ENCODE results near the gene PNPLA3. TPM values are rescaled to one million over a fixed set of nuclear protein-coding genes. Genes with fewer than 3 reads are reported as not detected.

PNPLA3 gene
- total and polyA plus RNA-seq, 4 experiments from 2014 or later = not detected

DNA sequence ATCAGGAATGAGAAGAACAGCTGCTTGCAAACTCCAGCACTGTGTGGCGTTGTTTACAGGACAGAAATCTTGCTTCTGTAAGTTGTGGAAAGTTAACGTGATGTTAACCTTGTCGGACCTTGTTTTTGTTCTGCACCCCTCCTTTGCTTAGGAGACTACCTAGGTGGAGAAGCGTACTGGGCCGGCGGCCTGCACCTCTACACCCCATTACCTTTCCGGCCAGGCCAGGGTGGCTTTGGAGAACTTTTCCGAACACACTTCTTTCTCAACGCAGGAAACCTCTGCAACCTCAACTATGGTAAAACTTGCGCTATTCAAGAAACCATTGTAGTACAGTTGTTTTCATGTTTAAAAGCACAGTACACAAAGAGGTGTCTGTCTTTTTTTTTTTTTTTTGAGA is 65.4 kb downstream of the PNPLA3 start:
- intact Hi-C loops (cut with micrococcal nuclease) = no loop called here
- no peak for DNase-seq
- H3K27ac Mint-ChIP-seq = peak overlapping the region in 1 of 7 donors; percentile 59
- H3K36me3 ChIP-seq (ENCODE audit: insufficient read depth, low read length) = peaks cover 38% of the 10 kb centered on the region
- H3K4me3 Mint-ChIP-seq = no peak overlapping the region
- POLR2A ChIA-PET (ENCODE audit: partially characterized antibody) = no interaction called here
- CTCF ChIA-PET (ENCODE audit: partially characterized antibody) = interaction anchor here (2.8 kb wide), 1 partner anchor 97 kb away, joined by 10 read pairs; no protein-coding TSS in a partner anchor
- H3K4me1 ChIP-seq (ENCODE audit: insufficient read depth, low read length) = no peaks in the 10 kb centered on the region
- H3K4me3 ChIP-seq (ENCODE audit: low read length in 2 of 2) = no peak overlapping the region
- H3K4me1 Mint-ChIP-seq = peaks cover 4 to 9% (median 6%) of the 10 kb centered on the region in 4 donors
- H3K9me3 ChIP-seq (ENCODE audit: control insufficient read depth in 1 of 2, low read length in 2 of 2) = no peaks in the 10 kb centered on the region
- no peaks in the 10 kb centered on the region for H3K27me3 ChIP-seq (ENCODE audit: insufficient read depth, low read length)
- no peak overlapping the region for H3K27ac ChIP-seq (ENCODE audit: low read depth, low read length)
- peaks cover 49 to 84% of the 10 kb centered on the region in 2 donors for H3K36me3 Mint-ChIP-seq
- no peaks in the 10 kb centered on the region for H3K27me3 Mint-ChIP-seq
- H3K9me3 Mint-ChIP-seq = peaks cover 0 to 3% (median 0%) of the 10 kb centered on the region in 8 donors

DNA sequence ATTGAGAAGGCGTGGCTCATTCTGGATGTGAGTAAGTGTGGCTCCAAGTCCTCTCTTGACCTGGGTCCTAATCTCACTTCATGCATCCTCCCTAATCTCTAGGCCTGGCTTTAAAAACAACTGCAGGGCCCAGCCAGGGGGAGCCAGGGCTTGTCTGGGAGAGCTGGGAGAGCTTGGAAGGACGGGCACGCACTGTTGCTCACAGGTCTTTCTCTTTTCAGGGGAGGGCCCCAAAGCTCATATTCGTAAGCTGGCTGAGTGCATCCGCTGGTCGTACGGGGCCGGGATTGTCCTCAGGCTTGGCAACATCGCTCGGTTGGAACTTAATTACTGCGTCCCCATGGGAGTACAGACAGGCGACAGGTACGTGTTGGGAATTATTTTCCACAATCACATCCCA is 66.4 kb downstream of the PNPLA3 start:
- H3K36me3 ChIP-seq (ENCODE audit: insufficient read depth, low read length) = peaks cover 36% of the 10 kb centered on the region
- DNase-seq = no peak
- Mint-ChIP-seq H3K4me3 (no peak overlapping the region), H3K9me3 (peaks cover 0 to 3% (median 0%) of the 10 kb centered on the region in 8 donors), H3K27ac (no peak overlapping the region), H3K27me3 (no peaks in the 10 kb centered on the region), H3K4me1 (peaks cover 6 to 16% (median 10%) of the 10 kb centered on the region in 4 donors), H3K36me3 (peaks cover 49 to 88% of the 10 kb centered on the region in 2 donors)
- intact Hi-C loops (cut with micrococcal nuclease) = no loop called here
- CTCF ChIA-PET (ENCODE audit: partially characterized antibody) = interaction anchor here (0.6 to 2.8 kb wide), 4 partner anchors 48 to 637 kb away, joined by 3 to 10 read pairs (median 6); no protein-coding TSS in a partner anchor
- H3K4me3 ChIP-seq (ENCODE audit: low read length in 2 of 2) = no peak overlapping the region
- H3K9me3 ChIP-seq (ENCODE audit: control insufficient read depth in 1 of 2, low read length in 2 of 2) = no peaks in the 10 kb centered on the region
- H3K27me3 ChIP-seq (ENCODE audit: insufficient read depth, low read length) = no peaks in the 10 kb centered on the region
- POLR2A ChIA-PET (ENCODE audit: partially characterized antibody) = no interaction called here
- H3K27ac ChIP-seq (ENCODE audit: low read depth, low read length) = no peak overlapping the region
- no peaks in the 10 kb centered on the region for H3K4me1 ChIP-seq (ENCODE audit: insufficient read depth, low read length)

DNA sequence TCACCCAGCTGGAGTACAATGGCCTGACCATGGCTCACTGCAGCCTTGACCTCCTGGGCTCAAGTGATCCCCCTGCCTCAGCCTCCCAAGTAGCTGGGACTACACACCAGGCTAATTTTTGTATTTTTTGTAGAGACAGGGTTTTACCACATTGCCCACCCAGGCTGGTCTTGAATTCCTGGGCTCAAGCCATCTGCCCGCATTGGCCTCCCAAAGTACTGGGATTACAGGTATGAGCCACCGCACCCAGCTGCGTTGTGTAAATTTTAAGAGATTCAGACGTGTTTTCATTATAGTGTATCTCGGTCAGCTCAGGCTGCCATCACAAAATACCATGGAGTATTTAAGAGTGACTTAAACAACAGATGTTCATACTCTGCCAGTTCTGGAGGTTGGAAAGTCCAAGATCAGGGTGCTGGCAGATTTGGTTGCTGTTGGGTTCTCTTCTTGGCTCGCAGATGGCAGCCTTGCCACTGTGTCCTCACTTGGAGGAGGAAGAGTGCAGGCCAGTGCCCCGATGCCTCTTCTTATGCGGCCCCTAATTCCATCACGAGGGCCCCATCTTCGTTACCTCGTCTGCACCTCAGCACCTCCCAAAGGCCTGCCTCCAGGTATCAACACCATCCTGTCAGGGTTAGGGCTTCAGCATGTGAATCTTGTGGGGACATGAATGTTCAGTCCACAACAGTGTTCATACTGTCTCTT is 67.9 kb downstream of the PNPLA3 start:
- H3K27ac Mint-ChIP-seq = peak overlapping the region in 1 of 7 donors; percentile 60
- H3K4me1 ChIP-seq (ENCODE audit: insufficient read depth, low read length) = peaks cover 7% of the 10 kb centered on the region
- CTCF ChIA-PET (ENCODE audit: partially characterized antibody) = interaction anchor here (0.7 to 6.7 kb wide), 5 partner anchors 94 to 634 kb away, joined by 3 to 157 read pairs (median 47); no protein-coding TSS in a partner anchor

DNA sequence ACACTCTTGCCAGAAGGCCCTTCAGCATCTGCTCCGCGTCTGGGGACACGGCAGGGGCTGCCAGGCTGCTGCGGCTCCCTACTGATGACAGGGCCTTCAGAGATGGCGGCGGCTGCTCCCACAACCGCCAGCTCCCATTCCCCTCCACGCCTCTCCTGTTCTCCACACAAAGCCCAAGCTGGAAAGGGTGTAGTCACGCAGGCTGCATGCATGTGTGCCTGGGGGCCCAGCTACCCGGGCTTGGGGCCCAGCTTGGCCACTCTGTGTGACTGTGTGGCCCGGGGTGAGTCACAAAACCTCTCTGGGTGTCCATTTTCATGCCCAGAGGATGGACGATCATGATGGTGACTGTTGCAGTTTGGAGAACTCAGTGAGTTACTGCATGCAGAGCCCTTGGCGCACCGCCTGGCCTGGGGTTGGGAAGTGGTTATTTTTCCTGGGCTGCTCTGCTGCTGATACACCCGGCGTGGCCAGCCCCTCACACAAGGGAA is 68.8 kb downstream of the PNPLA3 start:
- Histone ChIP-seq H3K36me3 (ENCODE audit: insufficient read depth, low read length) (peaks cover 25% of the 10 kb centered on the region), H3K27me3 (ENCODE audit: insufficient read depth, low read length) (no peaks in the 10 kb centered on the region), H3K4me3 (ENCODE audit: low read length in 2 of 2) (no peak overlapping the region), H3K27ac (ENCODE audit: low read depth, low read length) (no peak overlapping the region), H3K9me3 (ENCODE audit: control insufficient read depth in 1 of 2, low read length in 2 of 2) (no peaks in the 10 kb centered on the region), H3K4me1 (ENCODE audit: insufficient read depth, low read length) (peaks cover 11% of the 10 kb centered on the region)
- Mint-ChIP-seq H3K27ac (no peak overlapping the region), H3K36me3 (peaks cover 45 to 81% of the 10 kb centered on the region in 2 donors), H3K27me3 (no peaks in the 10 kb centered on the region), H3K4me3 (no peak overlapping the region), H3K9me3 (peaks cover 0 to 3% (median 0%) of the 10 kb centered on the region in 8 donors), H3K4me1 (peaks cover 11 to 35% (median 25%) of the 10 kb centered on the region in 4 donors)
- CTCF ChIA-PET (ENCODE audit: partially characterized antibody) = interaction anchor here (1.1 to 6.7 kb wide), 21 partner anchors 7 to 672 kb away, joined by 3 to 157 read pairs (median 8); partner anchors contain the start of genes PARVG and SAMM50
- intact Hi-C loops (cut with micrococcal nuclease) = loop anchor here (2.0 kb wide), 1 partner anchor 188 kb away; the partner anchor contains the start of gene PARVG
- POLR2A ChIA-PET (ENCODE audit: partially characterized antibody) = interaction anchor here (1.8 to 2.0 kb wide), 3 partner anchors 89 to 634 kb away, joined by 8 to 13 read pairs (median 10); no protein-coding TSS in a partner anchor
- DNase-seq = no peak

More for the DNA sequence above, 67.9 kb downstream of the PNPLA3 start:
- no peak overlapping the region for H3K4me3 Mint-ChIP-seq
- peaks cover 29% of the 10 kb centered on the region for H3K36me3 ChIP-seq (ENCODE audit: insufficient read depth, low read length)
- H3K4me1 Mint-ChIP-seq = peaks cover 11 to 27% (median 20%) of the 10 kb centered on the region in 4 donors
- H3K27ac ChIP-seq (ENCODE audit: low read depth, low read length) = no peak overlapping the region
- H3K36me3 Mint-ChIP-seq = peaks cover 45 to 85% of the 10 kb centered on the region in 2 donors
- DNase-seq = no peak
- POLR2A ChIA-PET (ENCODE audit: partially characterized antibody) = interaction anchor here (0.9 kb wide), 1 partner anchor 36 kb away, joined by 3 read pairs; the partner anchor contains the start of gene SAMM50
- H3K9me3 Mint-ChIP-seq = peaks cover 0 to 3% (median 0%) of the 10 kb centered on the region in 8 donors
- no peaks in the 10 kb centered on the region for H3K9me3 ChIP-seq (ENCODE audit: control insufficient read depth in 1 of 2, low read length in 2 of 2)
- intact Hi-C loops (cut with micrococcal nuclease) = loop anchor here (2.0 kb wide), 1 partner anchor 189 kb away; the partner anchor contains the start of gene PARVG
- no peaks in the 10 kb centered on the region for H3K27me3 ChIP-seq (ENCODE audit: insufficient read depth, low read length)
- no peak overlapping the region for H3K4me3 ChIP-seq (ENCODE audit: low read length in 2 of 2)
- H3K27me3 Mint-ChIP-seq = no peaks in the 10 kb centered on the region

DNA sequence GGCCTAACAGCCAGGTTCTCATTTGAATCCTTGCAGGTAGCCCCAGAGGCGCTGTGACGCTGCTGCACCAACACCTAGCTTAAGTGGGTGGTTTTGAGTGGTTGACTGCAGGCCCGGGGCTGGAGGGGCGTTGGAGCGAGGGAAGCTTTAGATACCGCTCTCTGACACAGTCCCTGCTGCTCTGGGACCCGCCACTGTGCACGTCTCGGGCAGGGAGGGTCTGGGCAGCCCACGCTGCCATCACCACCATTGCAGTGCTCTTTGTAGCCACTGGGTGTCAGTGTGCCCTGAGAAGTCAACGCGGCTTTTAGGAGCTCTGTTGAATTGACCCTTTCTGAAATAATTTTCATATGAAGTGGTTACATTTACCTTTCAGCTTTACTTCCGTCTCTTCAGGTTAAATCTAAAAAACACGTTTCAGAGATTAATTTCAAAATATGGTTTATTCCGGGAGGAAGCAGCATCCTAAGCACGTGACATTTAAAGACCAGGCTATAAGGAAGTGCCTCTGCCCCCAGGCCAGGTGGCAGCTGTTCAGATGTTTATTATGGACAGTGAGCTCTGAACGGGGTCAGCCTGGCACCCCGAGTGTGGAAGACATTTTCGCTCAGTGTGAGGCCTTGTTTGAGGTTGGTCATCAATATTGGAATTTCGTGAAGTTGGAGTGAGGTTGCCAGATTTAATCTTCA is 69.6 kb downstream of the PNPLA3 start:
- ChIA-PET POLR2A (ENCODE audit: partially characterized antibody) (interaction anchor here (1.7 to 2.0 kb wide), 4 partner anchors 34 to 633 kb away, joined by 6 to 13 read pairs (median 9); no protein-coding TSS in a partner anchor), CTCF (ENCODE audit: partially characterized antibody) (interaction anchor here (0.6 to 6.7 kb wide), 50 partner anchors 8 to 702 kb away, joined by 3 to 157 read pairs (median 4); partner anchors contain the start of genes PARVG and SAMM50)
- no peaks in the 10 kb centered on the region for H3K27me3 ChIP-seq (ENCODE audit: insufficient read depth, low read length)
- no peak overlapping the region for H3K27ac ChIP-seq (ENCODE audit: low read depth, low read length)
- peaks cover 42 to 77% of the 10 kb centered on the region in 2 donors for H3K36me3 Mint-ChIP-seq
- peak overlapping the region in 6 of 7 donors; percentile 44 to 89 (median 58) for H3K27ac Mint-ChIP-seq
- peaks cover 0 to 3% (median 0%) of the 10 kb centered on the region in 8 donors for H3K9me3 Mint-ChIP-seq
- peaks cover 24% of the 10 kb centered on the region for H3K36me3 ChIP-seq (ENCODE audit: insufficient read depth, low read length)
- H3K4me1 ChIP-seq (ENCODE audit: insufficient read depth, low read length) = peaks cover 11% of the 10 kb centered on the region
- H3K4me3 Mint-ChIP-seq = peak overlapping the region in 5 of 8 donors; percentile 22 to 68 (median 46)
- H3K4me3 ChIP-seq (ENCODE audit: low read length in 2 of 2) = no peak overlapping the region
- peak; percentile 53 to 60 (median 54) for DNase-seq
- H3K4me1 Mint-ChIP-seq = peaks cover 11 to 36% (median 26%) of the 10 kb centered on the region in 4 donors
- H3K27me3 Mint-ChIP-seq = no peaks in the 10 kb centered on the region
- H3K9me3 ChIP-seq (ENCODE audit: control insufficient read depth in 1 of 2, low read length in 2 of 2) = no peaks in the 10 kb centered on the region
- intact Hi-C loops (cut with micrococcal nuclease) = loop anchor here (1.0 to 2.0 kb wide), 3 partner anchors 88 to 188 kb away; partner anchors contain the start of gene PARVG

DNA sequence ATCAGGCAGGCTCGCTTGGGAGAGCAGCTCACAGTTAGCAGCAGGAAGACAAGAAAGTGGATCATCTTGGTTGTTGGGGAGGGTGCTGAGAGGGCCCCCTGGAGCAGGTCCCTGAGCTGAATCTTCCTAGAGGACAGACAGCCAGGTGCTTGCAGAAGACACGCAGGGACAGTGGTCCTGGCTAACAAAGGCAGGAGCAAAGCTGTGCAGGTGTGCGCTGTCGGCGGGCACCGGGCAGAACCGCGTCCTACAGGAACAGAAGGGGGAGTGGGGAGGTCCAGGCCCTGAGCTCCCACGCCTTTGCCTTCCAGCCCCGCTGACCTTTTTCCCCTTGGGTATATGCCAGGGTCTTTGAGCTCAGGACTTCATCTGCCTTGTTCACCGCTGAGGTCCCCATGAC is 70.4 kb downstream of the PNPLA3 start:
- ChIA-PET CTCF (ENCODE audit: partially characterized antibody) (interaction anchor here (0.7 to 6.7 kb wide), 31 partner anchors 9 to 701 kb away, joined by 3 to 157 read pairs (median 5); partner anchors contain the start of gene PARVG), POLR2A (ENCODE audit: partially characterized antibody) (interaction anchor here (1.7 to 2.0 kb wide), 5 partner anchors 33 to 632 kb away, joined by 6 to 13 read pairs (median 8); partner anchors contain the start of gene SAMM50)
- intact Hi-C loops (cut with micrococcal nuclease) = no loop called here
- Mint-ChIP-seq H3K27me3 (no peaks in the 10 kb centered on the region), H3K36me3 (peaks cover 46 to 77% of the 10 kb centered on the region in 2 donors), H3K9me3 (peaks cover 0 to 3% (median 0%) of the 10 kb centered on the region in 8 donors), H3K4me1 (peaks cover 11 to 36% (median 26%) of the 10 kb centered on the region in 4 donors), H3K27ac (peak overlapping the region in 4 of 7 donors; percentile 50 to 87 (median 82)), H3K4me3 (peak overlapping the region in 2 of 8 donors; percentile 40 to 43)
- Histone ChIP-seq H3K9me3 (ENCODE audit: control insufficient read depth in 1 of 2, low read length in 2 of 2) (no peaks in the 10 kb centered on the region), H3K4me3 (ENCODE audit: low read length in 2 of 2) (no peak overlapping the region), H3K36me3 (ENCODE audit: insufficient read depth, low read length) (peaks cover 17% of the 10 kb centered on the region), H3K4me1 (ENCODE audit: insufficient read depth, low read length) (peaks cover 11% of the 10 kb centered on the region), H3K27ac (ENCODE audit: low read depth, low read length) (no peak overlapping the region), H3K27me3 (ENCODE audit: insufficient read depth, low read length) (no peaks in the 10 kb centered on the region)
- no peak for DNase-seq

Data from CD4-positive, alpha-beta memory T cell (primary cell).